ENCODE results near the gene FABP2. TPM values are rescaled to one million over a fixed set of nuclear protein-coding genes. Genes with fewer than 3 reads are reported as not detected.
"Not testable (repeated sequence)": the region's sequence is repeated elsewhere in the genome, so short reads cannot be mapped to it uniquely, and the experiment has no call there.

FABP2 gene
- total and polyA plus RNA-seq, 2 experiments from 2014 or later: not detected

DNA sequence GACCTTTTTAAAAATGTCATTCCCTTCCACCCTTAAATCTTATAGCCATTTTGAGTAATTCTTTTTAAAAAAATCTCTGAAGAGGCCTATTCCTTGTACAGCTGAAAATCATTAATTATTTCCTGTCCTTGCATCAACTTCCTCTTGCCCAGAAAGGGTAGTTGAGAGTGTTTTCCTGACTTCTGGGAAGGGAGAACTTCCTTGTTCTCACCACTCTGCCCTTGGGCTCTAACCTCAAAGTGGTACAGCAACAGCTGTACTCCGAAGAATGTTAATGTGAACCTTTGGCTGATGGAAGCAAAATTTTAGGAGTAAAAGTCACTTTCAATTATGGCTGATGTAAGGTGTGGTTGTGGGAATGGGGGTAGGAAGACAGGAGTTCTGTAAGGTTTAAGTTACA is 15.1 kb upstream of the FABP2 start:
- no peak for DNase-seq
- H3K36me3 ChIP-seq (ENCODE audit: low read depth): no peaks in the 10 kb centered on the region
- WGBS, 2 experiments (ENCODE audit: low coverage in 1 of 2, low lambda C conversion rate in 2 of 2, missing lambda C conversion rate in 2 of 2): 89 to 94% methylated on average over 1 of the region's 1 CpG

DNA sequence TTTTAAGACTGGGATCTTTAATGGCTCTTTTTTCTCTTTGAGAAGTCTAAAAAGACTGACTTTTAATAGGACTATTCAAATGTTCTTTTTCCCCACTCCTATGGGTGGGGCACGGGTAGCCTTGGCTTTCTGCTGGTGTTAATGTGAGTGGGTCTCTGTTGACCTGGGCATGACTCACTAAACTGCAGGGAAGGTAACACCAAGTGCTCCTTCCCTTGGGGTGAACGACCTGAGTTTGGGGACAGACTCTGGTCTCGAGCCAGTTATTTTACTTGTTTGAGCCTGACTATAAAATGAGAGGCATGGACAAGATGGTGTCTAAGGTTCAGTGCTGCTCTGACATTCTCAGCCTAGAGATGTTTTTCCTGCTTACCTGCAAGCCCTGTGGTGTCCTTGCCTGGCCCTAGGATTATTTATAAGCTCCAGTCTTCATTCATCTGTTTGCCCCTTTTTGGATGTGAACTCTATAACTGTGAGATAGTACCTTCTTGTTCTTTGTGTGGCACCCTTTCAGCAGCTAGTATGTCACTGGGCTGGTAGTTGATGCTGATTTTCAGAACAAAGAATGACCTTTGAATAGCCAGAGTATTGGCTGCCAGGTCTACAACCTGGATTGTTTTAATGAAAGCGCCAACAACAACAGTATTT is 14.5 kb upstream of the FABP2 start:
- H3K4me2 ChIP-seq (ENCODE audit: unreplicated experiment); H3K27ac ChIP-seq; H3K4me1 ChIP-seq (ENCODE audit: insufficient read depth); H3K4me3 ChIP-seq; in situ Hi-C loops (cut with MboI); H3K27me3 ChIP-seq (replicated peaks; ENCODE audit: insufficient read depth); H3K9me3 ChIP-seq (ENCODE audit: low read depth); H4K20me1 ChIP-seq (ENCODE audit: insufficient read depth); H3K9me2 ChIP-seq (ENCODE audit: insufficient read depth); DNase-seq; H3K36me3 ChIP-seq (ENCODE audit: low read depth); H3F3A ChIP-seq (ENCODE audit: insufficient read depth); H3K9ac ChIP-seq; H3K79me2 ChIP-seq (ENCODE audit: insufficient read depth); H2AFZ ChIP-seq: not testable (repeated sequence)
- 66 to 82% methylated on average over 3 to 4 of the region's 4 CpGs for WGBS, 2 experiments (ENCODE audit: low coverage in 1 of 2, low lambda C conversion rate in 2 of 2, missing lambda C conversion rate in 2 of 2)

More for the DNA sequence above, 15.1 kb upstream of the FABP2 start:
- TF ChIP-seq EZH2 (IDR thresholded peaks at IDR 0.05; ENCODE audit: insufficient read depth, poor library complexity, severe bottlenecking) (no peak), EZH2phosphoT487 (IDR thresholded peaks at IDR 0.05; ENCODE audit: insufficient read depth, low read depth) (no peak)
- H3K9me3 ChIP-seq (ENCODE audit: low read depth): no peaks in the 10 kb centered on the region
- H3K4me3 ChIP-seq: no peak overlapping the region
- H3K27me3 ChIP-seq (replicated peaks; ENCODE audit: insufficient read depth): no peaks in the 10 kb centered on the region
- no peak overlapping the region for H3K9ac ChIP-seq
- in situ Hi-C loops (cut with MboI): no loop called here
- no peaks in the 10 kb centered on the region for H4K20me1 ChIP-seq (ENCODE audit: insufficient read depth)
- H2AFZ ChIP-seq: peak overlapping the region; percentile 26; the same call in 1 of the 2 replicates
- no peak overlapping the region for H3K27ac ChIP-seq
- H3K4me1 ChIP-seq (ENCODE audit: insufficient read depth): no peaks in the 10 kb centered on the region
- H3K9me2 ChIP-seq (ENCODE audit: insufficient read depth): no peaks in the 10 kb centered on the region
- no peak overlapping the region for H3K4me2 ChIP-seq (ENCODE audit: unreplicated experiment)
- no peaks in the 10 kb centered on the region for H3K79me2 ChIP-seq (ENCODE audit: insufficient read depth)
- H3F3A ChIP-seq (ENCODE audit: insufficient read depth): no peaks in the 10 kb centered on the region

DNA sequence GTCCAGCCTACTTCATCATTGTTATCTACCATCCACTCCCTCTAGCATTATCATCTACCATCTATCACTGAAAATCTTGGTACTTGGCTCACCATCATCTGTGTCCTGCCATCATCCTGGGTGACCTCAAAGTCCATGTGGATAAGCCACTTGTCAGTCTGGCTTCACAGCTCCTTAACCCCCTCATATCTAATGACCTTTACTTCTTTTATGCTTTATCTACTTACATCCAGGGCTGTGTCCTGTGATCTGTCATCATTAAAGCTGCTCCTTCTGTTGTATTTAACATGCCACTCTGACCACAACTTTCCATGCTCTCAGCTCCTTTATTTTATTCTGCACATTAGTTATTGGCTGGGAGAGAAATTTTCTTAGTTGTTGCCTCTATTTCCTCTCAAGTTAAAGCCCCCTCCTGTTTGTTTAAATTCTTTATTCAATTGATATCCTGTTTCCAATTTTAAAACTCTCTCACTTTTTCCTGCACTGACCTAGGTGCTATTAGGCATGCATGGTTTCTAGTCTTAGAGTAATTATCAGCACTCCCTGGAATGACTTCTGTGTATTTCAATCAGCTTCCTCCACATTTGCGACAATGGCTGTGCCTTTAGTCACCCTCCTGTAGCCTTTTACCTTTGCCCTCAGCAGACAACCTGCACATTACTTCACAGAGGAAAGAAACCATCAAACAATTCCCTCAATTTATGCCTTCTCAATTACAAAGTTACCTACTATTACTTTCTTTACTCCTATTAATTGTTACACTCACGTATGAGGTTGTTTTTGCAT is 8.1 kb upstream of the FABP2 start:
- in situ Hi-C loops (cut with MboI): no loop called here
- 61 to 62% methylated on average over 2 of the region's 2 CpGs for WGBS, 2 experiments (ENCODE audit: low coverage in 1 of 2, low lambda C conversion rate in 2 of 2, missing lambda C conversion rate in 2 of 2)
- Histone ChIP-seq H3K4me1 (ENCODE audit: insufficient read depth) (no peaks in the 10 kb centered on the region), H3K9me3 (ENCODE audit: low read depth) (no peaks in the 10 kb centered on the region), H2AFZ (no peak overlapping the region), H3K9me2 (ENCODE audit: insufficient read depth) (no peaks in the 10 kb centered on the region), H3K9ac (no peak overlapping the region), H3F3A (ENCODE audit: insufficient read depth) (no peaks in the 10 kb centered on the region), H3K4me3 (no peak overlapping the region), H3K4me2 (ENCODE audit: unreplicated experiment) (no peak overlapping the region), H3K79me2 (ENCODE audit: insufficient read depth) (no peaks in the 10 kb centered on the region), H3K27me3 (replicated peaks; ENCODE audit: insufficient read depth) (0 out of 2 replicates have a peak, but pooled peaks cover 4% of the 10 kb centered on the region), H3K27ac (no peak overlapping the region), H4K20me1 (ENCODE audit: insufficient read depth) (no peaks in the 10 kb centered on the region), H3K36me3 (ENCODE audit: low read depth) (no peaks in the 10 kb centered on the region)
- TF ChIP-seq EZH2 (IDR thresholded peaks at IDR 0.05; ENCODE audit: insufficient read depth, poor library complexity, severe bottlenecking) (no peak), EZH2phosphoT487 (IDR thresholded peaks at IDR 0.05; ENCODE audit: insufficient read depth, low read depth) (no peak)
- no peak for DNase-seq

DNA sequence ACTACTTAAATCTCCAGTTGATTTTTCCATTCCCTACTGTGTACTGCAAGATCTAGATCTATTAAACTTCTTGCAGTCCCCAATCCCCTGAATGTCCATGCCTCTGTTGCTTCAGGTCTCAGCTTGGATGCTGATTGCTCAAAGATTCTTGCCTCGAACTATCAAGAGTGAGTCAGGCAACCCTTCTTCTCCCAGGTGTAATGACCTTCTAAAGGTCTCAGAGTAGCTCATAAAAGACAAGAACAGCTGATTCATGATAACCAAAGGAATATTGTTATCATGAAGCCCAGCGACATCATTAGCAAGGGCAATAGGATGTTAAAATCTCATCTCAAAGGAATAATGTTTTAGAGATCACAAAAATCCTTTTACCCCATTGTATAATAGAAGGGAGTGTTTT is 6.8 kb upstream of the FABP2 start:
- Histone ChIP-seq H3F3A (ENCODE audit: insufficient read depth) (no peaks in the 10 kb centered on the region), H3K9me3 (ENCODE audit: low read depth) (no peaks in the 10 kb centered on the region), H3K4me1 (ENCODE audit: insufficient read depth) (no peaks in the 10 kb centered on the region), H2AFZ (no peak overlapping the region), H3K27ac (no peak overlapping the region), H3K9me2 (ENCODE audit: insufficient read depth) (no peaks in the 10 kb centered on the region), H3K4me3 (no peak overlapping the region), H3K9ac (no peak overlapping the region), H3K79me2 (ENCODE audit: insufficient read depth) (no peaks in the 10 kb centered on the region), H3K4me2 (ENCODE audit: unreplicated experiment) (no peak overlapping the region), H4K20me1 (ENCODE audit: insufficient read depth) (no peaks in the 10 kb centered on the region), H3K27me3 (replicated peaks; ENCODE audit: insufficient read depth) (0 out of 2 replicates have a peak, but pooled peaks cover 4% of the 10 kb centered on the region), H3K36me3 (ENCODE audit: low read depth) (no peaks in the 10 kb centered on the region)
- in situ Hi-C loops (cut with MboI): no loop called here
- WGBS, 2 experiments (ENCODE audit: low coverage in 1 of 2, low lambda C conversion rate in 2 of 2, missing lambda C conversion rate in 2 of 2): 33 to 46% methylated on average over 2 of the region's 2 CpGs
- no peak for DNase-seq
- no peak for TF ChIP-seq EZH2phosphoT487 (IDR thresholded peaks at IDR 0.05; ENCODE audit: insufficient read depth, low read depth)
- no peak for TF ChIP-seq EZH2 (IDR thresholded peaks at IDR 0.05; ENCODE audit: insufficient read depth, poor library complexity, severe bottlenecking)

Data from GM23248 (cell line).